ENCODE measurements around the gene SRC. TPM values are rescaled to one million over a fixed set of nuclear protein-coding genes. Genes with fewer than 3 reads are reported as not detected.

Gene SRC
- total RNA-seq, 2 donors from 2014 or later: 102 to 123 TPM

DNA sequence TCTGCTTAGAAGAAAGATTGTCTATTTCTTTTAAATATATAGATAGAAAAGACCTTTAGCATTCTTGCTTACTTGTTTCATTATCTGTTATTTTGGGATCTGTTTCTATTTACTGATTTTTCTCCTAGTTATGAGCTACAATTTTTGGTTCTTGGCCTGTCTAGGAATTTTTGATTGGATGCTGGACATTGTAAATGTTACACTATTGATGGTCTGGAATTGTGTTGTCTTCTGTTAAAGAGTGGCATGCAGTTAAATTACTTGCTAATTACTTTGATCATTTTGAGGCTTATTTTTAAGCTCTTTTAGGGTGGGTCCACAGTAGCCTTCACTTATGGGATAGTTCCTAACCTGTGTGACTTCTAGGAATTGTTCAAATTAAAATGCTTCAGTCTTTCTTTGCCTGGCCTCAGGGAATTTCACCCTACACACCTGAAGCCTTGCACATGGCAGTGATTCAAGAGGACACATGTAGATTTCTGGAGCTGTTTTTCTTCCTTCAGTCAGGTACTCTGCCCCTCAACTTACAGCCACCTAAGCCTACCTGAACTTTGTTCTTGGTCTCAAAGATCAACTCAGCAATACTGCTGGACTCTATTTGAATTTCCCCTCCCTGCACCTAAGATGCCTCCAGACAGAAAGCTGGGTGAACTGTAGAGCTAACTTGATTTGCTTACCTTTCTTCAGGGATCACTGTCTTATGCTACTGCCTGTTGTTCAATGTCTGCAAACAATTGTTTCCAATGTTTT is 108.9 kb downstream of the SRC start:
- Histone ChIP-seq H3K9me3 (no peaks in the 10 kb centered on the region), H3K4me3 (no peak overlapping the region), H3K27ac (no peak overlapping the region), H3K27me3 (no peaks in the 10 kb centered on the region), H3K4me1 (no peaks in the 10 kb centered on the region), H3K9ac (ENCODE audit: low read depth in 2 of 2, low read length in 2 of 2) (no peak overlapping the region), H3K36me3 (no peaks in the 10 kb centered on the region)
- intact Hi-C loops (cut with DNase I): no loop called here
- TF ChIP-seq, protein P1, sequence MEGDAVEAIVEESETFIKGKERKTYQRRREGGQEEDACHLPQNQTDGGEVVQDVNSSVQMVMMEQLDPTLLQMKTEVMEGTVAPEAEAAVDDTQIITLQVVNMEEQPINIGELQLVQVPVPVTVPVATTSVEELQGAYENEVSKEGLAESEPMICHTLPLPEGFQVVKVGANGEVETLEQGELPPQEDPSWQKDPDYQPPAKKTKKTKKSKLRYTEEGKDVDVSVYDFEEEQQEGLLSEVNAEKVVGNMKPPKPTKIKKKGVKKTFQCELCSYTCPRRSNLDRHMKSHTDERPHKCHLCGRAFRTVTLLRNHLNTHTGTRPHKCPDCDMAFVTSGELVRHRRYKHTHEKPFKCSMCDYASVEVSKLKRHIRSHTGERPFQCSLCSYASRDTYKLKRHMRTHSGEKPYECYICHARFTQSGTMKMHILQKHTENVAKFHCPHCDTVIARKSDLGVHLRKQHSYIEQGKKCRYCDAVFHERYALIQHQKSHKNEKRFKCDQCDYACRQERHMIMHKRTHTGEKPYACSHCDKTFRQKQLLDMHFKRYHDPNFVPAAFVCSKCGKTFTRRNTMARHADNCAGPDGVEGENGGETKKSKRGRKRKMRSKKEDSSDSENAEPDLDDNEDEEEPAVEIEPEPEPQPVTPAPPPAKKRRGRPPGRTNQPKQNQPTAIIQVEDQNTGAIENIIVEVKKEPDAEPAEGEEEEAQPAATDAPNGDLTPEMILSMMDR (IDR thresholded peaks at IDR 0.05): no peak
- no peak for DNase-seq

Other genes with a start within 250 kb of the SRC start
- 100 to 1,000 TPM; 154 to 269 TPM for gene RPN2, start 166.8 kb upstream of the SRC start, total RNA-seq
- gene MROH8, start 166.6 kb upstream of the SRC start, total RNA-seq: 1 to 10 TPM in 1 of 2 donors, under 1 TPM in 1; 0.90 to 1.3 TPM
- gene GHRH, start 84.3 kb upstream of the SRC start, total RNA-seq: not detected
- gene MANBAL, start 56.5 kb upstream of the SRC start, total RNA-seq: 10 to 100 TPM; 27.1 to 44.6 TPM
- 1 to 10 TPM in 1 of 2 donors, not detected in 1; 3.3 TPM for gene NNAT, start 175.1 kb downstream of the SRC start, total RNA-seq
- 100 to 1,000 TPM in 1 of 2 donors, 10 to 100 TPM in 1; 87.2 to 103 TPM for gene BLCAP, start 181.7 kb downstream of the SRC start, total RNA-seq

Data from colonic mucosa (tissue), 4 donors.